ENCODE data around the gene CLIC3.
A peak's percentile ranks its signal among the peaks of the same experiment; 100 is the strongest.
"Not testable (repeated sequence)": the region's sequence is repeated elsewhere in the genome, so short reads cannot be mapped to it uniquely, and the experiment has no call there.

The CLIC3 gene

GRCh38 chr9:137035507-137035834 lies 39.1 kb upstream of the CLIC3 start:
- DNase-seq (ENCODE audit: low read depth): no peak
- no peak for TF ChIP-seq CTCF (IDR thresholded peaks at IDR 0.05; ENCODE audit: control insufficient read depth, extremely low read depth, insufficient read depth)
- no peak overlapping the region for H3K4me3 ChIP-seq (ENCODE audit: low read depth, low read length)

GRCh38 chr9:137034709-137035506 lies 38.5 kb upstream of the CLIC3 start:
- H3K4me3 ChIP-seq (ENCODE audit: low read depth, low read length): 0 out of 2 replicates have a peak overlapping the region, but pooled peaks have one; percentile 9
- peak; percentile 62 for DNase-seq (ENCODE audit: low read depth)

GRCh38 chr9:137034039-137034708 lies 37.8 kb upstream of the CLIC3 start:
- H3K4me3 ChIP-seq (ENCODE audit: low read depth, low read length): no peak overlapping the region
- no peak for DNase-seq (ENCODE audit: low read depth)
- no peak for TF ChIP-seq CTCF (IDR thresholded peaks at IDR 0.05; ENCODE audit: control insufficient read depth, extremely low read depth, insufficient read depth)

More at GRCh38 chr9:137034709-137035506, 38.5 kb upstream of the CLIC3 start:
- peak; percentile 93 for TF ChIP-seq CTCF (IDR thresholded peaks at IDR 0.05; ENCODE audit: control insufficient read depth, extremely low read depth, insufficient read depth)

- not testable (repeated sequence) for DNase-seq (ENCODE audit: low read depth); H3K4me3 ChIP-seq (ENCODE audit: low read depth, low read length)
These were observed 37.1 kb upstream of the CLIC3 start for GRCh38 chr9:137033481-137033880.

GRCh38 chr9:137032858-137033257 lies 36.5 kb upstream of the CLIC3 start:
- TF ChIP-seq CTCF (IDR thresholded peaks at IDR 0.05; ENCODE audit: control insufficient read depth, extremely low read depth, insufficient read depth): no peak
- no peak overlapping the region for H3K4me3 ChIP-seq (ENCODE audit: low read depth, low read length)
- no peak for DNase-seq (ENCODE audit: low read depth)

GRCh38 chr9:137031904-137032640 lies 35.7 kb upstream of the CLIC3 start, which contains the start of gene FUT7:
Gene FUT7 (minus strand): TSS chr9:137032088. CDS start chr9:137031991, 97 bp downstream.
- no peak within 1 kb of the TSS for H3K4me3 ChIP-seq (ENCODE audit: low read depth, low read length)
- DNase-seq (ENCODE audit: low read depth): no peak
- TF ChIP-seq CTCF (IDR thresholded peaks at IDR 0.05; ENCODE audit: control insufficient read depth, extremely low read depth, insufficient read depth): no peak
